Vagina (tissue), 2 donors: ENCODE results near the gene C2orf15. TPM values are rescaled to one million over a fixed set of nuclear protein-coding genes. Genes with fewer than 3 reads are reported as not detected.

Source experiments
- DNase-seq, 2 donors: peaks; one replicate each; pipeline ENCODE4 v3.0.0-alpha.2; 2017; ENCODE audit errors: extremely low spot score in 2 of 2
- H3K27ac ChIP-seq: fragments of 200-600 bp; sonication (generic); one replicate; pipeline ENCODE4 v1.5.1; 2019
- H3K27me3 ChIP-seq: fragments of 200-600 bp; sonication (generic); one replicate; pipeline ENCODE4 v1.5.1; 2019
- H3K36me3 ChIP-seq, 2 donors: fragments of 200-600 bp; sonication (generic); one replicate each; pipeline ENCODE4 v1.5.1; 2017 to 2019
- H3K4me1 ChIP-seq: fragments of 200-600 bp; sonication (generic); one replicate; pipeline ENCODE4 v1.5.1; 2019
- H3K4me3 ChIP-seq, 2 donors: fragments of 200-600 bp; sonication (generic); 1 replicate in 1 of 2; 2 replicates in 1 of 2; pipeline ENCODE4 v1.5.1; 2016 to 2019
- H3K9me3 ChIP-seq: fragments of 200-600 bp; sonication (generic); one replicate; pipeline ENCODE4 v1.5.1; 2019
- POLR2A ChIP-seq, 2 donors: fragments of 450-650 bp; IDR thresholded peaks; one replicate each; pipeline ENCODE4 v1.6.1; 2017; ENCODE audit warnings: antibody characterized with exemption in 2 of 2, mild to moderate bottlenecking in 2 of 2, moderate library complexity in 2 of 2
- POLR2AphosphoS5 ChIP-seq, 2 donors: sonication (generic); formaldehyde crosslinking; IDR thresholded peaks; one replicate each; pipeline ENCODE4 v1.9.0; 2017; ENCODE audit warnings: antibody characterized with exemption in 2 of 2, mild to moderate bottlenecking in 2 of 2, low read depth in 1 of 2; ENCODE audit not compliant: insufficient read depth in 1 of 2
- intact Hi-C: fragments of 100-400 bp; cut with DNase I; formaldehyde crosslinking; loops from one replicate; pipeline ENCODE4 v1.15.1; 2023
- small RNA-seq: library from RNA; depleted of rRNA; stranded (forward); fragments of <200 nt; gene quantifications from one replicate; pipeline ENCODE3, GENCODE V24; 2016
- total RNA-seq: library from RNA; depleted of rRNA; stranded (reverse); fragments of >200 nt; gene quantifications from one replicate; pipeline ENCODE4 v1.2.3, GENCODE V29; 2016
- TF ChIP-seq, protein P1 (sequence below), 3 experiments: fragments of 450-650 bp in 2 of 3; fragments of 200-600 bp in 1 of 3; sonication (generic) in 1 of 3; IDR thresholded peaks; one replicate each; pipeline ENCODE4 v1.5.1; 2017 to 2019; ENCODE audit warnings: antibody characterized with exemption in 3 of 3, mild to moderate bottlenecking in 2 of 3, moderate library complexity in 2 of 3

Gene C2orf15
- total RNA-seq, 1 donor from 2014 or later: not detected

DNA sequence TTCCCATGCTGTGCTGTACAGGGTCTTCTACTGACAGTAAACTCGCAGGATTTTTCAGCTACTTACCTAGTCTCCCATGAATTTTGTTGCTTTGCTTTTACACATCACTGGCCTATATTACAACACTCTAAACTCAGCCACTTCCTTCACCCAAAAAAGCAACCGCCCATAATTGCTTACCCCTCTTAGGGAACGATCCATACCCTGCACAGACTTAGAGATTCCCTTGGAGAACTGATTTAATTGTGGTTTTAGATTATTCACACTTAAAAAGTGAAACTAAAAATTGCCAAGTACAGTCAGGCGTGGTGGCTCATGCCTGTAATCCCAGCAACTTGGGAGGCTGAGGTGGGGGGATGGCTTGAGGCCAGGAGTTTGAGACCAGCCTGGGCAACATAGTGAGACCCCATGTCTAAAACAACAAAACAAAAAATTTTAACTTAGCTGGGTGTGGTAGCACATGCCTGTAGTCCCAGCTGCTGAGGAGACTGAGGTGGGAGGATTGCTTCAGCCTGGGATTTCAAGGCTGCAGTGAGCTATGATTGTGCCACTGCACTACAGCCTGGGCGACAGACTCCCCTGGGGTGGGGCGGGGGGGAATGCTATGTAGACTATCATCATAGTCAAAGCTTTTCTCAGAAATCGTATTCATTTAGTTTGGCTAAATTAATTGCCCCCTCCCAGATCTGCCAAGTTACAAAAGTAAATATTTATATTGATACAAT is 58.7 kb downstream of the C2orf15 start:
- H3K9me3 ChIP-seq: no peaks in the 10 kb centered on the region
- intact Hi-C loops: no loop called here
- H3K36me3 ChIP-seq: peaks cover 0 to 31% of the 10 kb centered on the region in 2 donors
- no peak overlapping the region for H3K27ac ChIP-seq
- H3K4me1 ChIP-seq: no peaks in the 10 kb centered on the region
- no peak for TF ChIP-seq POLR2AphosphoS5 (IDR thresholded peaks at IDR 0.05; ENCODE audit: insufficient read depth in 1 of 2, low read depth in 1 of 2)
- TF ChIP-seq POLR2A (IDR thresholded peaks at IDR 0.05): no peak
- TF ChIP-seq, protein P1, sequence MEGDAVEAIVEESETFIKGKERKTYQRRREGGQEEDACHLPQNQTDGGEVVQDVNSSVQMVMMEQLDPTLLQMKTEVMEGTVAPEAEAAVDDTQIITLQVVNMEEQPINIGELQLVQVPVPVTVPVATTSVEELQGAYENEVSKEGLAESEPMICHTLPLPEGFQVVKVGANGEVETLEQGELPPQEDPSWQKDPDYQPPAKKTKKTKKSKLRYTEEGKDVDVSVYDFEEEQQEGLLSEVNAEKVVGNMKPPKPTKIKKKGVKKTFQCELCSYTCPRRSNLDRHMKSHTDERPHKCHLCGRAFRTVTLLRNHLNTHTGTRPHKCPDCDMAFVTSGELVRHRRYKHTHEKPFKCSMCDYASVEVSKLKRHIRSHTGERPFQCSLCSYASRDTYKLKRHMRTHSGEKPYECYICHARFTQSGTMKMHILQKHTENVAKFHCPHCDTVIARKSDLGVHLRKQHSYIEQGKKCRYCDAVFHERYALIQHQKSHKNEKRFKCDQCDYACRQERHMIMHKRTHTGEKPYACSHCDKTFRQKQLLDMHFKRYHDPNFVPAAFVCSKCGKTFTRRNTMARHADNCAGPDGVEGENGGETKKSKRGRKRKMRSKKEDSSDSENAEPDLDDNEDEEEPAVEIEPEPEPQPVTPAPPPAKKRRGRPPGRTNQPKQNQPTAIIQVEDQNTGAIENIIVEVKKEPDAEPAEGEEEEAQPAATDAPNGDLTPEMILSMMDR (IDR thresholded peaks at IDR 0.05): no peak
- no peak for DNase-seq
- H3K27me3 ChIP-seq: no peaks in the 10 kb centered on the region
- no peak overlapping the region for H3K4me3 ChIP-seq

Small RNAs within 50 kb of the gene (small RNA-seq; reads per million reads assigned to genes)
- gene AC092587.1: not detected

Other genes with a start within 250 kb of the C2orf15 start
- gene CRACDL, start 205.5 kb upstream of the C2orf15 start, total RNA-seq: 6.4 TPM
- 3.7 TPM for gene TSGA10, start 13.2 kb downstream of the C2orf15 start, total RNA-seq
- 3.9 TPM for gene LIPT1, start 13.3 kb downstream of the C2orf15 start, total RNA-seq
- 23.3 TPM for gene MITD1, start 39.4 kb downstream of the C2orf15 start, total RNA-seq
- gene MRPL30, start 39.5 kb downstream of the C2orf15 start, total RNA-seq: 27.0 TPM
- gene LYG2, start 114.0 kb downstream of the C2orf15 start, total RNA-seq: not detected
- not detected for gene LYG1, start 159.5 kb downstream of the C2orf15 start, total RNA-seq
- gene TXNDC9, start 194.6 kb downstream of the C2orf15 start, total RNA-seq: 37.1 TPM
- gene EIF5B, start 195.7 kb downstream of the C2orf15 start, total RNA-seq: 31.2 TPM